ENCODE measurements around the gene CCL18.
"Not testable (repeated sequence)": the region's sequence is repeated elsewhere in the genome, so short reads cannot be mapped to it uniquely, and the experiment has no call there.

CCL18 gene

GRCh38 chr17:36094232-36094631 is 30.2 kb downstream of the CCL18 start:
- TF ChIP-seq CTCF (IDR thresholded peaks at IDR 0.05) = no peak
- Histone ChIP-seq H3K27ac (no peak overlapping the region), H3K4me3 (no peak overlapping the region)
- DNase-seq (ENCODE audit: low spot score) = no peak

- no peak for TF ChIP-seq CTCF (IDR thresholded peaks at IDR 0.05)
- H3K4me3 ChIP-seq = no peak overlapping the region
- no peak for DNase-seq (ENCODE audit: low spot score)
- H3K27ac ChIP-seq = no peak overlapping the region
Measured at GRCh38 chr17:36094746-36095145, 30.7 kb downstream of the CCL18 start.

GRCh38 chr17:36095992-36096391 is 31.9 kb downstream of the CCL18 start:
- no peak for TF ChIP-seq CTCF (IDR thresholded peaks at IDR 0.05)
- no peak overlapping the region for H3K4me3 ChIP-seq
- H3K27ac ChIP-seq = no peak overlapping the region
- no peak for DNase-seq (ENCODE audit: low spot score)

GRCh38 chr17:36099004-36099403 is 34.9 kb downstream of the CCL18 start:
- not testable (repeated sequence) for H3K27ac ChIP-seq, H3K4me3 ChIP-seq

GRCh38 chr17:36103401-36103975 is 39.4 kb downstream of the CCL18 start, which contains the start of gene CCL4:
CCL4 (plus strand) TSS chr17:36103827; CDS start chr17:36103906, 79 bp downstream.
- H3K4me3 ChIP-seq; H3K27ac ChIP-seq; DNase-seq (ENCODE audit: low spot score): not testable (repeated sequence)

More at GRCh38 chr17:36099004-36099403, 34.9 kb downstream of the CCL18 start:
- not testable (repeated sequence) for DNase-seq (ENCODE audit: low spot score)

- H3K27ac ChIP-seq; H3K4me3 ChIP-seq; DNase-seq (ENCODE audit: low spot score): not testable (repeated sequence)
Measured at GRCh38 chr17:36104246-36104645, 40.2 kb downstream of the CCL18 start.

GRCh38 chr17:36104701-36105181 is 40.7 kb downstream of the CCL18 start:
- no peak overlapping the region for H3K4me3 ChIP-seq
- TF ChIP-seq CTCF (IDR thresholded peaks at IDR 0.05) = no peak
- H3K27ac ChIP-seq = no peak overlapping the region
- no peak for DNase-seq (ENCODE audit: low spot score)

GRCh38 chr17:36105781-36106492 is 41.9 kb downstream of the CCL18 start:
- TF ChIP-seq CTCF (IDR thresholded peaks at IDR 0.05) = no peak
- H3K4me3 ChIP-seq = no peak overlapping the region
- no peak for DNase-seq (ENCODE audit: low spot score)
- H3K27ac ChIP-seq = no peak overlapping the region
